ENCODE data around the gene HABP4. TPM values are rescaled to one million over a fixed set of nuclear protein-coding genes. Genes with fewer than 3 reads are reported as not detected.
A peak's percentile ranks its signal among the peaks of the same experiment; 100 is the strongest.

Gene HABP4
- total RNA-seq, 1 experiment from 2014 or later = 9.8 TPM

- TF ChIP-seq EMX1 (CRISPR knock-in tag; IDR thresholded peaks at IDR 0.05) = no peak
- no peak for TF ChIP-seq SP1 (CRISPR knock-in tag; conservative IDR thresholded peaks at IDR 0.05)
- no peak for TF ChIP-seq GTF2I (CRISPR knock-in tag; conservative IDR thresholded peaks at IDR 0.05)
- TF ChIP-seq MYBL2 (CRISPR knock-in tag; IDR thresholded peaks at IDR 0.05) = no peak
- no peak for TF ChIP-seq ZBTB21 (CRISPR knock-in tag; IDR thresholded peaks at IDR 0.05; ENCODE audit: borderline replicate concordance)
- TF ChIP-seq ERG (CRISPR knock-in tag; IDR thresholded peaks at IDR 0.05) = no peak
- TF ChIP-seq ZNF396 (CRISPR knock-in tag; IDR thresholded peaks at IDR 0.05; ENCODE audit: borderline replicate concordance) = no peak
- no peak for TF ChIP-seq ZNF512 (CRISPR knock-in tag; IDR thresholded peaks at IDR 0.05; ENCODE audit: borderline replicate concordance)
- TF ChIP-seq, protein P1, sequence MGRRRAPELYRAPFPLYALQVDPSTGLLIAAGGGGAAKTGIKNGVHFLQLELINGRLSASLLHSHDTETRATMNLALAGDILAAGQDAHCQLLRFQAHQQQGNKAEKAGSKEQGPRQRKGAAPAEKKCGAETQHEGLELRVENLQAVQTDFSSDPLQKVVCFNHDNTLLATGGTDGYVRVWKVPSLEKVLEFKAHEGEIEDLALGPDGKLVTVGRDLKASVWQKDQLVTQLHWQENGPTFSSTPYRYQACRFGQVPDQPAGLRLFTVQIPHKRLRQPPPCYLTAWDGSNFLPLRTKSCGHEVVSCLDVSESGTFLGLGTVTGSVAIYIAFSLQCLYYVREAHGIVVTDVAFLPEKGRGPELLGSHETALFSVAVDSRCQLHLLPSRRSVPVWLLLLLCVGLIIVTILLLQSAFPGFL (CRISPR knock-in tag; IDR thresholded peaks at IDR 0.05; ENCODE audit: borderline replicate concordance) = no peak
- no peak for TF ChIP-seq ZNF138 (CRISPR knock-in tag; conservative IDR thresholded peaks at IDR 0.05)
- no peak for TF ChIP-seq JUN (CRISPR knock-in tag; IDR thresholded peaks at IDR 0.05)
- TF ChIP-seq SMAD3 (CRISPR knock-in tag; IDR thresholded peaks at IDR 0.05; ENCODE audit: borderline replicate concordance) = no peak
- no peak for TF ChIP-seq GRHL2 (CRISPR knock-in tag; IDR thresholded peaks at IDR 0.05; ENCODE audit: insufficient replicate concordance, severe bottlenecking)
- Mint-ChIP-seq H3K36me3 (peaks cover 24% of the 10 kb centered on the region), H3K27ac (no peak overlapping the region), H3K27me3 (ENCODE audit: low read depth) (no peaks in the 10 kb centered on the region), H3K4me1 (no peaks in the 10 kb centered on the region), H3K9me3 (no peaks in the 10 kb centered on the region), H3K4me3 (no peak overlapping the region)
- CTCF ChIA-PET = no interaction called here
- POLR2A ChIA-PET = no interaction called here
- DNase-seq (ENCODE audit: low spot score) (no peak), ATAC-seq (no peak)
Observed at GRCh38 chr9:96484521-96484931, 34.6 kb downstream of the HABP4 start.

DNA sequence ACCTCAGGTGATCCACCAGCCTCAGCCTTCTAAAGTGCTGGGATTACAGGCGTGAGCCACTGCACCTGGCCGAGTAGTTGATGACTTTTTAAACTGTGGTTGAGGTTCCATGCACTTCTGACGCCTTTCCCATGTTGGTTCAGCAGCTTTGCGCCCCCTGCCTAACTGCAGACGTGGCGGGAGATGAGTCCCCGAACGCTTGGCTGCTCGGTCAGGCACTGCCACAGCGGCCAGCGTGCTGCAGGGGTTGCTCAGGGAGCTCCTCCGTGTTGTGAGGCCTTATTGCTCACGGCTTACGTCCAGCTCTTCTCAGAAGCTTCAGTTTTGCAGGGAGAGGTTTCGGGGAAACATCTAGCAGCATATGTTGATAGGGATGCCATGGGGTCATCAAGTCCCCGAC, 35.3 kb downstream of the HABP4 start:
- peak overlapping the region; percentile 67; the same call in 1 of the 2 replicates for H3K27ac Mint-ChIP-seq
- no peaks in the 10 kb centered on the region for H3K9me3 Mint-ChIP-seq
- no peaks in the 10 kb centered on the region for H3K27me3 Mint-ChIP-seq (ENCODE audit: low read depth)
- peaks cover 25% of the 10 kb centered on the region for H3K36me3 Mint-ChIP-seq
- CTCF ChIA-PET = no interaction called here
- ATAC-seq = no peak
- TF ChIP-seq GRHL2 (CRISPR knock-in tag; IDR thresholded peaks at IDR 0.05; ENCODE audit: insufficient replicate concordance, severe bottlenecking) (no peak), CREM (CRISPR knock-in tag; IDR thresholded peaks at IDR 0.05) (no peak), ZSCAN18 (CRISPR knock-in tag; IDR thresholded peaks at IDR 0.05) (no peak), RORB (CRISPR knock-in tag; IDR thresholded peaks at IDR 0.05) (no peak), MXD4 (CRISPR knock-in tag; IDR thresholded peaks at IDR 0.05; ENCODE audit: borderline replicate concordance) (no peak)
- TF ChIP-seq, protein P2, sequence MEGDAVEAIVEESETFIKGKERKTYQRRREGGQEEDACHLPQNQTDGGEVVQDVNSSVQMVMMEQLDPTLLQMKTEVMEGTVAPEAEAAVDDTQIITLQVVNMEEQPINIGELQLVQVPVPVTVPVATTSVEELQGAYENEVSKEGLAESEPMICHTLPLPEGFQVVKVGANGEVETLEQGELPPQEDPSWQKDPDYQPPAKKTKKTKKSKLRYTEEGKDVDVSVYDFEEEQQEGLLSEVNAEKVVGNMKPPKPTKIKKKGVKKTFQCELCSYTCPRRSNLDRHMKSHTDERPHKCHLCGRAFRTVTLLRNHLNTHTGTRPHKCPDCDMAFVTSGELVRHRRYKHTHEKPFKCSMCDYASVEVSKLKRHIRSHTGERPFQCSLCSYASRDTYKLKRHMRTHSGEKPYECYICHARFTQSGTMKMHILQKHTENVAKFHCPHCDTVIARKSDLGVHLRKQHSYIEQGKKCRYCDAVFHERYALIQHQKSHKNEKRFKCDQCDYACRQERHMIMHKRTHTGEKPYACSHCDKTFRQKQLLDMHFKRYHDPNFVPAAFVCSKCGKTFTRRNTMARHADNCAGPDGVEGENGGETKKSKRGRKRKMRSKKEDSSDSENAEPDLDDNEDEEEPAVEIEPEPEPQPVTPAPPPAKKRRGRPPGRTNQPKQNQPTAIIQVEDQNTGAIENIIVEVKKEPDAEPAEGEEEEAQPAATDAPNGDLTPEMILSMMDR (IDR thresholded peaks at IDR 0.05) = no peak
- TF ChIP-seq, protein P3, sequence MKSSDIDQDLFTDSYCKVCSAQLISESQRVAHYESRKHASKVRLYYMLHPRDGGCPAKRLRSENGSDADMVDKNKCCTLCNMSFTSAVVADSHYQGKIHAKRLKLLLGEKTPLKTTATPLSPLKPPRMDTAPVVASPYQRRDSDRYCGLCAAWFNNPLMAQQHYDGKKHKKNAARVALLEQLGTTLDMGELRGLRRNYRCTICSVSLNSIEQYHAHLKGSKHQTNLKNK (CRISPR knock-in tag; IDR thresholded peaks at IDR 0.05) = no peak
- POLR2A ChIA-PET = no interaction called here
- no peak overlapping the region for H3K4me3 Mint-ChIP-seq
- H3K4me1 Mint-ChIP-seq = no peaks in the 10 kb centered on the region
- DNase-seq (ENCODE audit: low spot score) = no peak
